Loucy (cell line): Measurements from ENCODE around the gene STT3B.

Experiments used
- H2AFZ ChIP-seq: fragments of 200-600 bp; sonication (generic); 2 replicates; pipeline ENCODE4 v1.6.0; 2016; ENCODE audit warnings: antibody characterized with exemption, mild to moderate bottlenecking, low read length, moderate library complexity
- H3F3A ChIP-seq: fragments of 200-600 bp; 2 replicates; pipeline ENCODE4 v1.6.0; 2016; ENCODE audit warnings: antibody characterized with exemption, low read depth, mild to moderate bottlenecking
- H3K27me3 ChIP-seq: fragments of 200-600 bp; sonication (generic); 2 replicates; pipeline ENCODE4 v1.6.1; 2014; ENCODE audit warnings: low read length, mild to moderate bottlenecking; ENCODE audit not compliant: insufficient read depth, poor library complexity, severe bottlenecking
- H3K36me3 ChIP-seq: fragments of 200-600 bp; sonication (generic); 2 replicates; pipeline ENCODE4 v1.6.1; 2016; ENCODE audit warnings: low read length; ENCODE audit not compliant: insufficient read depth
- H3K4me1 ChIP-seq: fragments of 200-600 bp; sonication (generic); 2 replicates; pipeline ENCODE4 v1.5.1; 2014; ENCODE audit warnings: low read length, mild to moderate bottlenecking; ENCODE audit not compliant: insufficient read depth, poor library complexity, severe bottlenecking
- H3K4me2 ChIP-seq: fragments of 200-600 bp; sonication (generic); 2 replicates; pipeline ENCODE4 v1.6.0; 2014; ENCODE audit warnings: antibody characterized with exemption, low read length, low read depth, mild to moderate bottlenecking; ENCODE audit not compliant: poor library complexity, severe bottlenecking
- H3K4me3 ChIP-seq: fragments of 200-600 bp; sonication (generic); 2 replicates; pipeline ENCODE4 v1.5.1; 2014; ENCODE audit warnings: low read length, mild to moderate bottlenecking, mixed read lengths; ENCODE audit not compliant: poor library complexity, severe bottlenecking
- H3K79me2 ChIP-seq: fragments of 200-600 bp; sonication (generic); 2 replicates; pipeline ENCODE4 v1.6.1; 2014; ENCODE audit warnings: low read length; ENCODE audit not compliant: insufficient read depth
- H3K9ac ChIP-seq: fragments of 200-600 bp; sonication (generic); 2 replicates; pipeline ENCODE4 v1.6.0; 2014; ENCODE audit warnings: mild to moderate bottlenecking, low read depth, low read length, moderate library complexity; ENCODE audit not compliant: poor library complexity, severe bottlenecking
- H3K9me2 ChIP-seq: fragments of 200-600 bp; sonication (generic); replicated peaks from 2 replicates; pipeline ENCODE4 v1.6.1; 2016; ENCODE audit warnings: low read depth, low read length, mixed read lengths
- H3K9me3 ChIP-seq: fragments of 200-600 bp; sonication (generic); 2 replicates; pipeline ENCODE4 v1.6.1; 2014; ENCODE audit warnings: mild to moderate bottlenecking, antibody characterized with exemption, low read length, low read depth; ENCODE audit not compliant: insufficient read depth
- H4K20me1 ChIP-seq: fragments of 200-600 bp; sonication (generic); 2 replicates; pipeline ENCODE4 v1.6.0; 2014; ENCODE audit warnings: antibody characterized with exemption, low read length, mild to moderate bottlenecking; ENCODE audit not compliant: insufficient read depth, poor library complexity, severe bottlenecking
- EZH2phosphoT487 ChIP-seq: fragments of 200-600 bp; IDR thresholded peaks from 2 replicates; pipeline ENCODE4 v1.6.1; 2018; ENCODE audit warnings: antibody characterized with exemption, mild to moderate bottlenecking, moderate library complexity, borderline replicate concordance
- TF ChIP-seq, protein P1 (sequence below): fragments of 200-600 bp; sonication (generic); conservative IDR thresholded peaks from 2 replicates; pipeline ENCODE4 v1.5.1; 2014; ENCODE audit warnings: mild to moderate bottlenecking, antibody characterized with exemption, low read length

Gene STT3B

DNA sequence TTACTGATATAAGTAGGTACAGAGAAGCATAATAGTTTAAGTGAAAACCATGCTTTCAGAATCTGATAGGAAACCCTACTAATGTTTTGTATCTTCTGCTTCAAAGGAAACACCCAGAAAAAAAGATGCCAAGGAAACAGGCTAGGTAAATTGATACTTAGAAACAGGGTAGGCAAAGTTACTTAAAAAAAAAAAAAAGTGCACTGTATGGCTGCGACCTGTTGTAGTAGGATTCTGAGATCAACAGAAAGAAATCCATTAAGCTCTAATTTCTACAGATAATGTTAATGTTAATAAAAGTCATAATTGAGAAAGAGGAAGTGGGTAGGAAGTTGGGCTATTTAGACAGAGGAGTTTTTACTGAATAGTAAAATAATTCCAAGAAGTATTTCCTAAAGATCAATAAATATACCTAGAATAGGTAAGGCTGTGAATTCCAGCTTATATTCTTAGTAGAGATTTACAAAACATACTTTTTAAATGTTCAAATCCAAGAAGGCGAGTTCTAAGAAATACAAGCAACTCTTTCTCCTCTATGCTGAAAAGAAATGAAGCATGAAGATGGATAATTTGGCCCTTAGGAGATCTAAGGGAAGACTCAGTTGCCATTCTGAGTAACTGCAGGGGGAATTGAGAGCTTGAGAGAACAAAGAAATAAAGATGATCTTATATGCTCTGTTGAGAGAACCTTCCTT lies 24.1 kb upstream of the STT3B start:
- no peaks in the 10 kb centered on the region for H3K9me3 ChIP-seq
- no peaks in the 10 kb centered on the region for H3K36me3 ChIP-seq
- H3K79me2 ChIP-seq, result no peaks in the 10 kb centered on the region
- no peak overlapping the region for H3K4me3 ChIP-seq
- no peak overlapping the region for H2AFZ ChIP-seq
- no peak for TF ChIP-seq EZH2phosphoT487
- TF ChIP-seq, protein P1, sequence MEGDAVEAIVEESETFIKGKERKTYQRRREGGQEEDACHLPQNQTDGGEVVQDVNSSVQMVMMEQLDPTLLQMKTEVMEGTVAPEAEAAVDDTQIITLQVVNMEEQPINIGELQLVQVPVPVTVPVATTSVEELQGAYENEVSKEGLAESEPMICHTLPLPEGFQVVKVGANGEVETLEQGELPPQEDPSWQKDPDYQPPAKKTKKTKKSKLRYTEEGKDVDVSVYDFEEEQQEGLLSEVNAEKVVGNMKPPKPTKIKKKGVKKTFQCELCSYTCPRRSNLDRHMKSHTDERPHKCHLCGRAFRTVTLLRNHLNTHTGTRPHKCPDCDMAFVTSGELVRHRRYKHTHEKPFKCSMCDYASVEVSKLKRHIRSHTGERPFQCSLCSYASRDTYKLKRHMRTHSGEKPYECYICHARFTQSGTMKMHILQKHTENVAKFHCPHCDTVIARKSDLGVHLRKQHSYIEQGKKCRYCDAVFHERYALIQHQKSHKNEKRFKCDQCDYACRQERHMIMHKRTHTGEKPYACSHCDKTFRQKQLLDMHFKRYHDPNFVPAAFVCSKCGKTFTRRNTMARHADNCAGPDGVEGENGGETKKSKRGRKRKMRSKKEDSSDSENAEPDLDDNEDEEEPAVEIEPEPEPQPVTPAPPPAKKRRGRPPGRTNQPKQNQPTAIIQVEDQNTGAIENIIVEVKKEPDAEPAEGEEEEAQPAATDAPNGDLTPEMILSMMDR, result no peak
- H4K20me1 ChIP-seq, result no peaks in the 10 kb centered on the region
- peaks cover 46% of the 10 kb centered on the region for H3K4me1 ChIP-seq
- H3K27me3 ChIP-seq, result no peaks in the 10 kb centered on the region
- peak overlapping the region; percentile 70 for H3K4me2 ChIP-seq
- H3F3A ChIP-seq, result no peaks in the 10 kb centered on the region
- no peaks in the 10 kb centered on the region for H3K9me2 ChIP-seq
- H3K9ac ChIP-seq, result no peak overlapping the region

DNA sequence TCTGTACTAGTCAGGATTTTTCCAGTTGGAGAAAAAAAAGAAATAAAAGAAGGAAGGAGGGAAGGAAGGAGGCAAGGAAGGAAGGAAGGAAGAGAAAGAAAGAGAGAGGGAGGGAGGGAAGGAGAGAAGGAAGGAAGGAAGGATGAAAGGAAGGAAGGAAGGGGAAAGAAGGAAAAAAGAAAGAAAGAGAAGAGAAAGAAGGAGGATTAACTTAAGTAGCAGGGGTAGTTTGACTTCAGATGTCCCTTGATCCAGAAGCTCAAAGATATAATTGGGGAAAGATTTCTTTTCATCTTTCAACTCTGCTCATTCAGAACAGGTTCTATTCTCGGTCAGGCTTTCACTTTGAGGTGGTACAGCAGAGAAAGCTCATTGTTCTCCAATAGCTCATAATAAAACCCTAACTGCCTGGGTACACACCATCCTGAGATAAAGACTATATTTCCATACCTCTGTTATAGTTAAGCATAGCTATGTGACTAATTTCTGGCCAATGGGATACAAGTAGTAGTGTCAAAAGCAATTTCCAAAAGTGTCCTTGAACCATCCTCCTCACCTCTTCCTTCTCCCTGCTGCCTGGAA lies 23.5 kb upstream of the STT3B start:
- no peak for TF ChIP-seq EZH2phosphoT487
- TF ChIP-seq, protein P1, result no peak
- peak overlapping the region; percentile 5 for H3K4me2 ChIP-seq
- no peaks in the 10 kb centered on the region for H3K36me3 ChIP-seq

DNA sequence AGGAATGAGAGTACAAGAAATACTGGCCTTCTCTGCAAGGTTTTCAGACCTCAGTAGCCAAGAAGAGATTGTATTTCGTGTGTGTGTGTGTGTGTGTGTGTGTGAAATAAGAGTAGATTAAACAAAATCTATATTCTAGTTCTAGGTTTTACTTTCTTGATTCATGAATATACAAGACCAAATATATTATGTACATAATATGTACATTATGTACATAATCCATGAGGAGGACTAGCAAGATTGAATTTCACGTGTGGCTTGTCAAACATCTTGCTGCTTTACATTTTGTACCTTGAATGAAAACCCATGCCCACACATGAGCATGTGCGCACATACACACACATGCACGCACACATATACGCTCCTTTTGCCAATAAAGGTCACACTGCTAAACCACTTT lies 18.2 kb upstream of the STT3B start:
- Histone ChIP-seq H3K9me2 (no peaks in the 10 kb centered on the region), H3K9ac (no peak overlapping the region), H4K20me1 (no peaks in the 10 kb centered on the region), H3F3A (no peaks in the 10 kb centered on the region), H3K4me2 (no peak overlapping the region), H2AFZ (no peak overlapping the region), H3K4me3 (no peak overlapping the region), H3K79me2 (no peaks in the 10 kb centered on the region), H3K9me3 (no peaks in the 10 kb centered on the region), H3K27me3 (no peaks in the 10 kb centered on the region), H3K36me3 (no peaks in the 10 kb centered on the region), H3K4me1 (no peaks in the 10 kb centered on the region)
- TF ChIP-seq, protein P1, result no peak
- TF ChIP-seq EZH2phosphoT487, result no peak

More for the DNA sequence above, 23.5 kb upstream of the STT3B start:
- Histone ChIP-seq H3K9me3 (no peaks in the 10 kb centered on the region), H2AFZ (0 out of 2 replicates have a peak overlapping the region, but pooled peaks have one; percentile 2), H3K9me2 (no peaks in the 10 kb centered on the region), H3K27me3 (no peaks in the 10 kb centered on the region), H3K9ac (no peak overlapping the region), H3K79me2 (no peaks in the 10 kb centered on the region), H4K20me1 (no peaks in the 10 kb centered on the region), H3F3A (no peaks in the 10 kb centered on the region), H3K4me3 (no peak overlapping the region), H3K4me1 (peaks cover 46% of the 10 kb centered on the region)
